H1 (cell line): ENCODE results near the gene NLRP1. TPM values are rescaled to one million over a fixed set of nuclear protein-coding genes. Genes with fewer than 3 reads are reported as not detected.

ENCODE experiments used
- ATF2 ChIP-seq: IDR thresholded peaks from 2 replicates; pipeline ENCODE4 v1.6.1; 2012; ENCODE audit warnings: low read length, inconsistent platforms
- KDM1A ChIP-seq: fragments of 200-600, 300-600 bp; sonication (generic); IDR thresholded peaks from 2 replicates; pipeline ENCODE4 v1.7.1; 2016; ENCODE audit warnings: mild to moderate bottlenecking, low read length, borderline replicate concordance
- NRF1 ChIP-seq: IDR thresholded peaks from 2 replicates; pipeline ENCODE4 v1.6.1; 2011; ENCODE audit warnings: mild to moderate bottlenecking, low read depth, low read length, improper control_type of control experiment
- POLR2AphosphoS5 ChIP-seq: IDR thresholded peaks from 2 replicates; pipeline ENCODE4 v1.6.1; 2011; ENCODE audit warnings: low read depth, low read length
- RXRA ChIP-seq: IDR thresholded peaks from 2 replicates; pipeline ENCODE4 v1.6.1; 2011; ENCODE audit warnings: low read depth, mild to moderate bottlenecking, low read length, moderate library complexity; ENCODE audit not compliant: insufficient read depth
- SIN3A ChIP-seq, 2 experiments: IDR thresholded peaks in 1 of 2; conservative IDR thresholded peaks in 1 of 2; 2 replicates each; pipeline ENCODE4 v1.6.1; 2011 to 2012; ENCODE audit warnings: low read length in 2 of 2, improper control_type of control experiment in 1 of 2, low read depth in 1 of 2, mild to moderate bottlenecking in 1 of 2
- TAF1 ChIP-seq: IDR thresholded peaks from 2 replicates; pipeline ENCODE4 v1.6.1; 2011; ENCODE audit warnings: mild to moderate bottlenecking, low read depth, low read length
- polyA plus RNA-seq, 7 experiments: library from polyadenylated mRNA; depleted of rRNA in 3 of 7; stranded (reverse) in 5 of 7; unstranded in 2 of 7; fragments of >200 nt in 5 of 7; fragments of 200-250 nt in 2 of 7; gene quantifications; 1 replicate in 5 of 7; 2 replicates in 1 of 7; 4 replicates in 1 of 7; pipeline versions ENCODE4 v1.2.1 to v1.2.3, GENCODE V29; 2011 to 2013; ENCODE audit warnings: missing spikeins in 2 of 7, mixed read lengths in 2 of 7
- total RNA-seq: library from RNA; stranded (reverse); fragmentation: NEBNext Ultra II Directional; extraction: Animal tissue kit (Norgen Biotek cat#: 25700); gene quantifications from 2 replicates; pipeline ENCODE4 v1.2.1, GENCODE V29; 2021

The NLRP1 gene
- total and polyA plus RNA-seq, 2 of the 8 experiments (the other 6 are each of a cell fraction or from before 2014, with no cell fraction given) = 8.6 to 10.4 TPM

GRCh38 chr17:5630434-5630833 lies 46.1 kb upstream of the NLRP1 start (continued):
- TF ChIP-seq ATF2 (no peak), POLR2AphosphoS5 (no peak), SIN3A (conservative IDR thresholded peaks at IDR 0.05 in 1 of 2, IDR thresholded peaks at IDR 0.05 in 1 of 2; ENCODE audit: low read depth in 1 of 2, low read length in 2 of 2) (no peak), KDM1A (no peak), NRF1 (no peak), TAF1 (no peak), RXRA (no peak)
- TF ChIP-seq, all 59 proteins: peak for 0
